WTC11 (cell line): ENCODE measurements around the gene MLN. TPM values are rescaled to one million over a fixed set of nuclear protein-coding genes. Genes with fewer than 3 reads are reported as not detected.
A peak's percentile ranks its signal among the peaks of the same experiment; 100 is the strongest.

Experiments used
- ATAC-seq: fragments of 200-7000 bp; cut with Tn5 transposase; 2 replicates; pipeline ENCODE4 v1.10.0; 2021; ENCODE audit warnings: mild to moderate bottlenecking, moderate library complexity
- CTCF ChIA-PET: fragments of 300-600 bp; sonication (Branson Sonifier 250); formaldehyde crosslinking; loops from one replicate; lab custom pipeline; 2021; ENCODE audit warnings: antibody characterized with exemption; lab: Charles Lee
- POLR2A ChIA-PET: fragments of 350-600 bp; sonication (Branson Sonifier 250); formaldehyde crosslinking; loops from one replicate; lab custom pipeline; 2021; ENCODE audit warnings: antibody characterized with exemption; lab: Charles Lee
- DNase-seq: peaks from one replicate; pipeline ENCODE4 v3.0.0; 2021; ENCODE audit warnings: low spot score
- H3K27ac Mint-ChIP-seq: 2 replicates; pipeline ENCODE4 v1.8.0; 2021; ENCODE audit warnings: mixed read lengths
- H3K27me3 Mint-ChIP-seq: 2 replicates; pipeline ENCODE4 v1.8.0; 2021; ENCODE audit warnings: low read depth, mild to moderate bottlenecking, moderate library complexity, mixed read lengths
- H3K36me3 Mint-ChIP-seq: 2 replicates; pipeline ENCODE4 v1.8.0; 2021; ENCODE audit warnings: mixed read lengths
- H3K4me1 Mint-ChIP-seq: 2 replicates; pipeline ENCODE4 v1.8.0; 2022; ENCODE audit warnings: mixed read lengths
- H3K4me3 Mint-ChIP-seq: 2 replicates; pipeline ENCODE4 v1.8.0; 2021; ENCODE audit warnings: mild to moderate bottlenecking, moderate library complexity, mixed read lengths
- H3K9me3 Mint-ChIP-seq: 2 replicates; pipeline ENCODE4 v1.8.0; 2021; ENCODE audit warnings: mixed read lengths
- ATF3 ChIP-seq: sonication (generic); formaldehyde crosslinking; conservative IDR thresholded peaks from 2 replicates; pipeline ENCODE4 v1.8.1; 2022; ENCODE audit warnings: mild to moderate bottlenecking, missing genetic modification reagents
- ATF6 ChIP-seq: sonication (generic); formaldehyde crosslinking; IDR thresholded peaks from 2 replicates; pipeline ENCODE4 v1.8.1; 2023; ENCODE audit warnings: mild to moderate bottlenecking, missing genetic modification reagents
- CBFB ChIP-seq: sonication (generic); formaldehyde crosslinking; IDR thresholded peaks from 2 replicates; pipeline ENCODE4 v1.8.1; 2022; ENCODE audit warnings: mild to moderate bottlenecking, low read depth, missing genetic modification reagents
- CREB1 ChIP-seq: sonication (generic); formaldehyde crosslinking; IDR thresholded peaks from 2 replicates; pipeline ENCODE4 v1.8.0; 2023; ENCODE audit warnings: mild to moderate bottlenecking, missing genetic modification reagents
- CREM ChIP-seq: sonication (generic); formaldehyde crosslinking; IDR thresholded peaks from 2 replicates; pipeline ENCODE4 v1.8.1; 2022; ENCODE audit warnings: mild to moderate bottlenecking, missing genetic modification reagents, moderate library complexity
- EMX1 ChIP-seq: fragments of 250-450 bp; sonication (Bioruptor Pico); IDR thresholded peaks from 2 replicates; pipeline ENCODE4 v1.8.0; 2021; ENCODE audit warnings: mild to moderate bottlenecking
- FOXJ3 ChIP-seq: sonication (generic); formaldehyde crosslinking; IDR thresholded peaks from 2 replicates; pipeline ENCODE4 v1.9.0; 2021; ENCODE audit warnings: missing genetic modification reagents, mild to moderate bottlenecking, borderline replicate concordance
- GABPB1 ChIP-seq: sonication (generic); formaldehyde crosslinking; IDR thresholded peaks from 2 replicates; pipeline ENCODE4 v1.8.1; 2023; ENCODE audit warnings: mild to moderate bottlenecking, missing genetic modification reagents
- IRF1 ChIP-seq: sonication (generic); formaldehyde crosslinking; IDR thresholded peaks from 2 replicates; pipeline ENCODE4 v1.8.0; 2023; ENCODE audit warnings: missing genetic modification reagents
- NFATC4 ChIP-seq: fragments of 250-450 bp; sonication (Bioruptor Pico); IDR thresholded peaks from 2 replicates; pipeline ENCODE4 v1.9.0; 2021; ENCODE audit warnings: mild to moderate bottlenecking
- OVOL2 ChIP-seq: fragments of 250-450 bp; sonication (Bioruptor Pico); IDR thresholded peaks from 2 replicates; pipeline ENCODE4 v1.9.0; 2021; ENCODE audit warnings: mild to moderate bottlenecking, borderline replicate concordance
- RELA ChIP-seq: sonication (generic); formaldehyde crosslinking; IDR thresholded peaks from 2 replicates; pipeline ENCODE4 v1.8.1; 2022; ENCODE audit warnings: missing genetic modification reagents, mild to moderate bottlenecking, borderline replicate concordance
- STAT6 ChIP-seq: sonication (generic); formaldehyde crosslinking; conservative IDR thresholded peaks from 2 replicates; pipeline ENCODE4 v1.8.1; 2023; ENCODE audit warnings: mild to moderate bottlenecking, low read depth, missing genetic modification reagents, moderate library complexity
- ZMAT4 ChIP-seq: fragments of 250-450 bp; sonication (Bioruptor Pico); IDR thresholded peaks from 2 replicates; pipeline ENCODE4 v1.9.0; 2021; ENCODE audit warnings: mild to moderate bottlenecking
- ZNF138 ChIP-seq: sonication (generic); formaldehyde crosslinking; conservative IDR thresholded peaks from 2 replicates; pipeline ENCODE4 v1.8.1; 2022; ENCODE audit warnings: mild to moderate bottlenecking, moderate library complexity, missing genetic modification reagents
- ZNF232 ChIP-seq: sonication (generic); formaldehyde crosslinking; IDR thresholded peaks from 2 replicates; pipeline ENCODE4 v1.8.0; 2022; ENCODE audit warnings: mild to moderate bottlenecking, missing genetic modification reagents
- ZNF423 ChIP-seq: fragments of 250-450 bp; sonication (Bioruptor Pico); IDR thresholded peaks from 2 replicates; pipeline ENCODE4 v2.1.2; 2022; ENCODE audit warnings: mild to moderate bottlenecking, moderate library complexity
- ZNF425 ChIP-seq: fragments of 250-450 bp; sonication (Bioruptor Pico); conservative IDR thresholded peaks from 2 replicates; pipeline ENCODE4 v1.9.0; 2021; ENCODE audit warnings: mild to moderate bottlenecking
- ZNF532 ChIP-seq: fragments of 250-450 bp; sonication (Bioruptor Pico); IDR thresholded peaks from 2 replicates; pipeline ENCODE4 v1.9.0; 2021; ENCODE audit warnings: mild to moderate bottlenecking, borderline replicate concordance
- ZNF671 ChIP-seq: fragments of 250-450 bp; sonication (Bioruptor Pico); IDR thresholded peaks from 2 replicates; pipeline ENCODE4 v1.8.0; 2021; ENCODE audit warnings: mild to moderate bottlenecking
- total RNA-seq: library from RNA; stranded (reverse); gene quantifications from 3 replicates; pipeline ENCODE4 v1.2.3, GENCODE V29; 2021

MLN gene
- total RNA-seq, 1 experiment from 2014 or later, result not detected

GRCh38 chr6:33791620-33792019, 12.2 kb downstream of the MLN start (continued):
- TF ChIP-seq CBFB (CRISPR knock-in tag), result no peak

- ATAC-seq (no peak), DNase-seq (no peak)
- Mint-ChIP-seq H3K27ac (peak overlapping the region; percentile 39; the same call in 1 of the 2 replicates), H3K4me3 (no peak overlapping the region), H3K4me1 (peaks cover 81% of the 10 kb centered on the region), H3K9me3 (no peaks in the 10 kb centered on the region), H3K36me3 (no peaks in the 10 kb centered on the region), H3K27me3 (no peaks in the 10 kb centered on the region)
- TF ChIP-seq IRF1, result no peak
- peak; percentile 89 for TF ChIP-seq ZNF423 (CRISPR knock-in tag)
- TF ChIP-seq ZNF532 (CRISPR knock-in tag), result 0 out of 2 replicates have a peak, but pooled peaks have one; percentile 14
- POLR2A ChIA-PET, result no interaction called here
- CTCF ChIA-PET, result interaction anchor here (0.7 to 2.5 kb wide), 5 partner anchors 19 to 228 kb away, joined by 3 to 10 read pairs (median 6); no protein-coding TSS in a partner anchor
Observed at GRCh38 chr6:33790910-33791309, 12.9 kb downstream of the MLN start.

GRCh38 chr6:33790379-33790778, 13.4 kb downstream of the MLN start:
- Mint-ChIP-seq H3K27me3 (no peaks in the 10 kb centered on the region), H3K4me1 (peaks cover 84% of the 10 kb centered on the region), H3K27ac (peak overlapping the region; percentile 86; the same call in 1 of the 2 replicates), H3K4me3 (no peak overlapping the region), H3K9me3 (no peaks in the 10 kb centered on the region), H3K36me3 (no peaks in the 10 kb centered on the region; the same call in 1 of the 2 replicates)
- ATAC-seq, result no peak
- DNase-seq, result no peak
- ChIA-PET POLR2A (no interaction called here), CTCF (interaction anchor here (0.7 to 2.5 kb wide), 3 partner anchors 19 to 229 kb away, joined by 6 to 10 read pairs (median 9); no protein-coding TSS in a partner anchor)
- TF ChIP-seq ZNF232 (CRISPR knock-in tag) (no peak), STAT6 (CRISPR knock-in tag) (no peak), ZMAT4 (CRISPR knock-in tag) (no peak), NFATC4 (CRISPR knock-in tag) (no peak), ATF3 (no peak), RELA (CRISPR knock-in tag) (no peak), ZNF138 (CRISPR knock-in tag) (no peak), GABPB1 (no peak), ZNF425 (no peak), FOXJ3 (no peak), CBFB (CRISPR knock-in tag) (no peak), OVOL2 (CRISPR knock-in tag) (no peak), ATF6 (CRISPR knock-in tag) (no peak), CREM (CRISPR knock-in tag) (no peak), EMX1 (CRISPR knock-in tag) (no peak), ZNF671 (CRISPR knock-in tag) (no peak), CREB1 (CRISPR knock-in tag) (no peak)
